Stomach (tissue), 9 donors: ENCODE measurements around the gene PSMG1. TPM values are rescaled to one million over a fixed set of nuclear protein-coding genes. Genes with fewer than 3 reads are reported as not detected.

Source experiments
- DNase-seq, 2 donors: peaks; one replicate each; pipeline versions ENCODE4 v3.0.0 to v3.0.0-alpha.2; 2013 to 2019
- H3K27ac ChIP-seq, 5 donors: fragments of 200-600 bp in 4 of 5; sonication (generic) in 4 of 5; one replicate each; pipeline ENCODE4 v1.5.1; 2013 to 2019; ENCODE audit warnings: mild to moderate bottlenecking in 1 of 5, moderate library complexity in 1 of 5
- H3K27me3 ChIP-seq, 3 donors: fragments of 200-600 bp; sonication (generic); one replicate each; pipeline ENCODE4 v1.5.1; 2017 to 2019; ENCODE audit warnings: mixed run types in 1 of 3
- H3K36me3 ChIP-seq, 4 donors: fragments of 200-600 bp; sonication (generic); 1 replicate in 3 of 4; 2 replicates in 1 of 4; pipeline ENCODE4 v1.5.1; 2016 to 2019
- H3K4me1 ChIP-seq, 4 donors: fragments of 200-600 bp; sonication (generic); one replicate each; pipeline ENCODE4 v1.5.1; 2016 to 2019
- H3K4me3 ChIP-seq, 4 donors: fragments of 200-600 bp; sonication (generic) in 3 of 4; one replicate each; pipeline ENCODE4 v1.5.1; 2016 to 2019; ENCODE audit warnings: mild to moderate bottlenecking in 1 of 4
- H3K9me3 ChIP-seq, 4 donors: fragments of 200-600 bp; sonication (generic); one replicate each; pipeline ENCODE4 v1.5.1; 2016 to 2019
- EP300 ChIP-seq: sonication (generic); formaldehyde crosslinking; IDR thresholded peaks from one replicate; pipeline ENCODE4 v1.6.1; 2017; ENCODE audit warnings: antibody characterized with exemption
- POLR2A ChIP-seq, 4 donors: fragments of 450-650 bp; IDR thresholded peaks; one replicate each; pipeline ENCODE4 v1.6.1; 2016; ENCODE audit warnings: antibody characterized with exemption in 4 of 4, control low read depth in 2 of 4, mild to moderate bottlenecking in 1 of 4, moderate library complexity in 1 of 4
- POLR2AphosphoS5 ChIP-seq, 3 donors: sonication (generic); formaldehyde crosslinking; IDR thresholded peaks; one replicate each; pipeline ENCODE4 v1.6.1; 2016; ENCODE audit warnings: antibody characterized with exemption in 3 of 3
- WGBS, 5 donors: extraction: QIAGEN DNeasy Blood & Tissue Kit in 3 of 5; methylation state at CpG; one replicate each; pipeline versions ENCODE4 v1.1.5 to v1.1.7; 2013 to 2018; 5-methylcytosine and 5-hydroxymethylcytosine counted together
- intact Hi-C: fragments of 100-400 bp; cut with DNase I; formaldehyde crosslinking; loops from one replicate; pipeline ENCODE4 v1.15.1; 2023; ENCODE audit warnings: low total_unique reads
- polyA plus RNA-seq, 3 donors: library from polyadenylated mRNA; stranded (reverse); fragments of 200-250 nt; gene quantifications; one replicate each; pipeline ENCODE4 v1.2.3, GENCODE V29; 2013
- total RNA-seq, 5 donors: library from RNA; depleted of rRNA; stranded (reverse); fragments of >200 nt; gene quantifications; one replicate each; pipeline versions ENCODE4 v1.1.0 to v1.2.3, GENCODE V29; 2014 to 2016
- TF ChIP-seq, protein P1 (sequence below), 7 experiments: fragments of 450-650 bp in 4 of 7; fragments of 200-600 bp in 3 of 7; sonication (generic) in 3 of 7; IDR thresholded peaks; one replicate each; pipeline ENCODE4 v1.5.1; 2016 to 2019; ENCODE audit warnings: antibody characterized with exemption in 7 of 7, control low read depth in 2 of 7, mild to moderate bottlenecking in 1 of 7
- donor health status: healthy with polysubstance abuse.
- donor health status: Bipolar disorder and iron deficiency.
- donor health status: healthy.

Gene PSMG1
- total and polyA plus RNA-seq, 8 donors, result 11.6 to 53.2 (median 32.5) TPM; not detected in 1

DNA sequence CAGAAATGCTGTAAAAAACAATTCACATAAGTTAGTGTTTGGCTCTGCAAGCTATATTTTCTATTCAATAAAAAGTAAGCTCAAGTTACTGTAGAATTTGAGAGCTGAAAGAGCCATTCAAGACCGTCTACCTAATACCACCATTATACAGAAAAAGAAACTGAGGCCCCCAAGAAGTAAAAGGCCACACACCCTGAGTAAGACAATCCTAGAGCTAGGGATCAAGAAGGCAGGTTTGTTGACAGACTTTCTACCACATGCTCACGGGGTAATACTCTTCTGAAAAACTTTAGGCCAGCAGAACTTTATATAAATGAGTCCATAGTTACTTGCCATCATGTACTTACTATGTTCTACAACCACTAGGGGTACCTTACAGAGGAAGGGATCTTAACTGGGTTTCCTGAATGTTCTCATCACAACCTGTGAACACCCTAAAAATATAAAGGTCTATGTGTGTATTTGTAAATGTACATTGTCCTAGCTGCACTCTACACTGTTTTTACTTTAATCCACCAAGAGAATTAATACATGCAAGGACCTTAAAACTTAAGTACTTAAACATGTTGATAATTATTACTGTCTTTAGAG, 2.7 kb downstream of the PSMG1 start:
- no peaks in the 10 kb centered on the region for H3K9me3 ChIP-seq
- H3K36me3 ChIP-seq, result peaks cover 3 to 40% (median 34%) of the 10 kb centered on the region in 4 donors
- DNase-seq, result no peak
- no peaks in the 10 kb centered on the region for H3K27me3 ChIP-seq
- no peak overlapping the region for H3K27ac ChIP-seq
- no peak overlapping the region for H3K4me3 ChIP-seq
- intact Hi-C loops, result no loop called here
- WGBS, 5 donors, result 88 to 96% (median 94%) methylated on average over 2 of the region's 2 CpGs
- TF ChIP-seq POLR2AphosphoS5 (IDR thresholded peaks at IDR 0.05) (no peak), POLR2A (IDR thresholded peaks at IDR 0.05) (no peak), EP300 (no peak)
- TF ChIP-seq, protein P1, sequence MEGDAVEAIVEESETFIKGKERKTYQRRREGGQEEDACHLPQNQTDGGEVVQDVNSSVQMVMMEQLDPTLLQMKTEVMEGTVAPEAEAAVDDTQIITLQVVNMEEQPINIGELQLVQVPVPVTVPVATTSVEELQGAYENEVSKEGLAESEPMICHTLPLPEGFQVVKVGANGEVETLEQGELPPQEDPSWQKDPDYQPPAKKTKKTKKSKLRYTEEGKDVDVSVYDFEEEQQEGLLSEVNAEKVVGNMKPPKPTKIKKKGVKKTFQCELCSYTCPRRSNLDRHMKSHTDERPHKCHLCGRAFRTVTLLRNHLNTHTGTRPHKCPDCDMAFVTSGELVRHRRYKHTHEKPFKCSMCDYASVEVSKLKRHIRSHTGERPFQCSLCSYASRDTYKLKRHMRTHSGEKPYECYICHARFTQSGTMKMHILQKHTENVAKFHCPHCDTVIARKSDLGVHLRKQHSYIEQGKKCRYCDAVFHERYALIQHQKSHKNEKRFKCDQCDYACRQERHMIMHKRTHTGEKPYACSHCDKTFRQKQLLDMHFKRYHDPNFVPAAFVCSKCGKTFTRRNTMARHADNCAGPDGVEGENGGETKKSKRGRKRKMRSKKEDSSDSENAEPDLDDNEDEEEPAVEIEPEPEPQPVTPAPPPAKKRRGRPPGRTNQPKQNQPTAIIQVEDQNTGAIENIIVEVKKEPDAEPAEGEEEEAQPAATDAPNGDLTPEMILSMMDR (IDR thresholded peaks at IDR 0.05), result no peak
- peaks cover 13 to 28% (median 20%) of the 10 kb centered on the region in 4 donors for H3K4me1 ChIP-seq

DNA sequence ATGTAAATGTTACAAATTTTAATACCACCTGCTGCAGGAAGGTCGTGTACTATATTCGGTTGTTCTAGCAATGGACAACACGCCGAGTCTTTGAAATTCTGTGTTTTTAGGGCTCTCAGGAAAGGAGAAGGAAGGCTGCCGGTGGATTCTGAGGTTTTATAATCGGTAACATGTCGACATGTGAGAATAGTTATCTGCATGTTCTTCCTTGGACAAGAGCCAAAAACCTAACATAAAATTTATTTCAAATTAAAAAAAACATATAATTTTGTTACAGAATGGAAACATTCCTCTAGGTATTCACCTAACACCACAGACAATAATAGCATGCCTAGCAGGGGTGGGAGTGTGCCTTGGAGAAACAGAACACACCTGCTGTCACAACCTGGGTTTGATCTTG, 4.8 kb downstream of the PSMG1 start:
- Histone ChIP-seq H3K4me1 (peaks cover 10 to 19% (median 15%) of the 10 kb centered on the region in 4 donors), H3K9me3 (no peaks in the 10 kb centered on the region), H3K4me3 (no peak overlapping the region), H3K27me3 (no peaks in the 10 kb centered on the region), H3K36me3 (peaks cover 3 to 58% (median 48%) of the 10 kb centered on the region in 4 donors), H3K27ac (no peak overlapping the region)
- WGBS, 5 donors, result 87 to 92% (median 89%) methylated on average over 7 of the region's 7 CpGs
- intact Hi-C loops, result no loop called here
- DNase-seq, result no peak
- TF ChIP-seq EP300, result no peak
- no peak for TF ChIP-seq POLR2AphosphoS5 (IDR thresholded peaks at IDR 0.05)
- TF ChIP-seq POLR2A (IDR thresholded peaks at IDR 0.05), result no peak
- TF ChIP-seq, protein P1 (IDR thresholded peaks at IDR 0.05), result no peak

DNA sequence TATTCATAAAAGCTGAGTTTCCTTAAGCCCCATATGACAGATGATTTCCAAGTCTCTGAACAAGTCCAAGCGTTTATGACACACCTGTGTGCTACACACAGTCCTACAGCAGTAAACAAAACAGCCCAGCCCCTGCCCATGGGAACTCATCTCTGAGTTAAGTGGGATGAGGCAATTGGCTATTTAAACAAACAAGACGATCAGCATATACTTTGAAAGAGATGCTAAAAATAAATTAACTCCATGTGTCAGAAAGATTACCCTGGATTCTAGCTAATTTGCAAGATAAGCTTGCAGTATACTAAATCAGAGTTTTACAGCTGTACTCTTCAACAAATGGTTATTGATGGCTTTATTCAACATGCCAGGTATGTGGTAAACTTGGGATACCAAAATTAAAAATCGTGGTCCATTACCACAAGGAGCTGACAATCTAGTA, 7.0 kb downstream of the PSMG1 start:
- Histone ChIP-seq H3K9me3 (no peaks in the 10 kb centered on the region), H3K36me3 (peaks cover 10 to 77% (median 66%) of the 10 kb centered on the region in 4 donors), H3K4me1 (peaks cover 0 to 4% (median under 1%) of the 10 kb centered on the region in 4 donors), H3K27me3 (no peaks in the 10 kb centered on the region), H3K4me3 (no peak overlapping the region), H3K27ac (no peak overlapping the region)
- intact Hi-C loops, result no loop called here
- no peak for DNase-seq
- TF ChIP-seq EP300 (no peak), POLR2A (IDR thresholded peaks at IDR 0.05) (no peak), POLR2AphosphoS5 (IDR thresholded peaks at IDR 0.05) (no peak)
- TF ChIP-seq, protein P1 (IDR thresholded peaks at IDR 0.05), result no peak
- WGBS, 5 donors, result 33 to 48% (median 38%) methylated on average over 3 of the region's 3 CpGs

GRCh38 chr21:39175665-39176064, 7.6 kb downstream of the PSMG1 start:
- intact Hi-C loops, result no loop called here
- no peak for DNase-seq
- no peak overlapping the region for H3K4me3 ChIP-seq
- H3K27ac ChIP-seq, result no peak overlapping the region
- WGBS, 5 donors, result 79 to 84% (median 82%) methylated on average over 10 of the region's 10 CpGs
- H3K9me3 ChIP-seq, result no peaks in the 10 kb centered on the region
- H3K36me3 ChIP-seq, result peaks cover 10 to 84% (median 71%) of the 10 kb centered on the region in 4 donors
- H3K27me3 ChIP-seq, result no peaks in the 10 kb centered on the region
- no peaks in the 10 kb centered on the region for H3K4me1 ChIP-seq
- TF ChIP-seq, protein P1 (IDR thresholded peaks at IDR 0.05), result no peak
- TF ChIP-seq POLR2AphosphoS5 (IDR thresholded peaks at IDR 0.05) (no peak), POLR2A (IDR thresholded peaks at IDR 0.05) (no peak), EP300 (no peak)
